GM10266 (cell line): ENCODE measurements around the gene TP53INP2.
A peak's percentile ranks its signal among the peaks of the same experiment; 100 is the strongest.

Experiments used
- DNase-seq: peaks from one replicate; pipeline ENCODE4 v3.0.0; 2012; ENCODE audit errors: extremely low spot score
- CTCF ChIP-seq: IDR thresholded peaks from 2 replicates; pipeline ENCODE4 v1.5.1; 2012; ENCODE audit warnings: mild to moderate bottlenecking, low read depth; ENCODE audit not compliant: control insufficient read depth, insufficient read depth; ENCODE audit errors: missing control alignments

TP53INP2 gene

GRCh38 chr20:34675993-34676641 is 28.0 kb upstream of the TP53INP2 start:
- TF ChIP-seq CTCF: no peak
- DNase-seq: no peak

GRCh38 chr20:34676642-34677373 is 27.3 kb upstream of the TP53INP2 start, which contains the start of gene PIGU:
Gene PIGU (minus strand): TSS chr20:34677092. CDS start chr20:34677085, 7 bp downstream.
- TF ChIP-seq CTCF: no peak
- DNase-seq: peak; percentile 92

- no peak for DNase-seq
- TF ChIP-seq CTCF: no peak
Observed at GRCh38 chr20:34680586-34681175, 23.5 kb upstream of the TP53INP2 start.

- DNase-seq: no peak
- no peak for TF ChIP-seq CTCF
Observed at GRCh38 chr20:34683667-34684066, 20.5 kb upstream of the TP53INP2 start.

- no peak for TF ChIP-seq CTCF
- DNase-seq: no peak
Observed at GRCh38 chr20:34689486-34689885, 14.7 kb upstream of the TP53INP2 start.

GRCh38 chr20:34691838-34692237 is 12.3 kb upstream of the TP53INP2 start:
- no peak for DNase-seq
- TF ChIP-seq CTCF: no peak

- no peak for DNase-seq
- no peak for TF ChIP-seq CTCF
Observed at GRCh38 chr20:34693414-34693813, 10.7 kb upstream of the TP53INP2 start.
